SK-N-SH (cell line): ENCODE results near the gene SPTAN1. TPM values are rescaled to one million over a fixed set of nuclear protein-coding genes. Genes with fewer than 3 reads are reported as not detected.

Experiments
- CTCF ChIA-PET: fragments of 300-600, 350-600 bp; formaldehyde crosslinking; extraction: SDS; loops from one replicate; lab custom pipeline; 2021; lab: Yijun Ruan, JAX
- POLR2A ChIA-PET: fragments of 350-600 bp; sonication (Branson Sonifier 250); formaldehyde crosslinking; extraction: SDS; loops from one replicate; lab custom pipeline; 2020; ENCODE audit warnings: antibody characterized with exemption, inconsistent platforms; lab: Yijun Ruan, JAX
- DNase-seq: peaks from one replicate; pipeline ENCODE4 v3.0.0; 2012
- H2AFZ ChIP-seq: fragments of 200-600 bp; sonication (generic); 2 replicates; pipeline ENCODE4 v1.8.1; 2016; ENCODE audit warnings: antibody characterized with exemption, mild to moderate bottlenecking, low read depth
- H3F3A ChIP-seq: fragments of 200-600 bp; sonication (generic); replicated peaks from 2 replicates; pipeline ENCODE3; 2016; ENCODE audit warnings: antibody characterized with exemption, mild to moderate bottlenecking; ENCODE audit not compliant: insufficient read depth
- H3K27ac ChIP-seq, 2 experiments: fragments of 200-500 bp in 1 of 2; fragments of 200-600 bp in 1 of 2; sonication (Bioruptor generic) in 1 of 2; sonication (generic), shearing (Covaris generic) in 1 of 2; 2 replicates each; pipeline versions ENCODE4 v1.5.1 to v1.6.1; 2014 to 2016; ENCODE audit warnings: low read depth in 2 of 2, inconsistent platforms in 1 of 2, low read length in 1 of 2, mild to moderate bottlenecking in 1 of 2, mixed read lengths in 1 of 2
- H3K27me3 ChIP-seq: fragments of 200-600 bp; sonication (generic), shearing (Covaris generic); 2 replicates; pipeline ENCODE4 v1.6.1; 2016; ENCODE audit warnings: mixed run types; ENCODE audit not compliant: insufficient read depth
- H3K36me3 ChIP-seq, 2 experiments: fragments of 200-500 bp in 1 of 2; fragments of 200-600 bp in 1 of 2; sonication (Bioruptor generic) in 1 of 2; sonication (generic) in 1 of 2; replicated peaks in 1 of 2; 2 replicates each; pipeline versions ENCODE3 to v1.5.1; 2014 to 2016; ENCODE audit warnings: low read length in 1 of 2, mild to moderate bottlenecking in 1 of 2; ENCODE audit not compliant: insufficient read depth in 2 of 2, control insufficient read depth in 1 of 2
- H3K4me1 ChIP-seq, 2 experiments: fragments of 200-500 bp in 1 of 2; fragments of 200-600 bp in 1 of 2; sonication (Bioruptor generic) in 1 of 2; sonication (generic), shearing (Covaris generic) in 1 of 2; 2 replicates each; pipeline versions ENCODE4 v1.5.1 to v1.6.1; 2014 to 2016; ENCODE audit warnings: low read depth in 1 of 2, low read length in 1 of 2, mixed run types in 1 of 2; ENCODE audit not compliant: insufficient read depth in 2 of 2, control insufficient read depth in 1 of 2
- H3K4me2 ChIP-seq: fragments of 200-600 bp; sonication (generic), shearing (Covaris generic); 2 replicates; pipeline ENCODE4 v1.6.1; 2017; ENCODE audit warnings: mixed run types
- H3K4me3 ChIP-seq, 2 experiments: fragments of 200-500 bp in 1 of 2; fragments of 200-600 bp in 1 of 2; sonication (Bioruptor generic) in 1 of 2; sonication (generic), shearing (Covaris generic) in 1 of 2; 2 replicates each; pipeline versions ENCODE4 v1.5.1 to v1.8.1; 2014 to 2016; ENCODE audit warnings: low read depth in 2 of 2, inconsistent platforms in 1 of 2, low read length in 1 of 2, mild to moderate bottlenecking in 1 of 2, mixed read lengths in 1 of 2, moderate library complexity in 1 of 2
- H3K79me2 ChIP-seq: fragments of 200-600 bp; sonication (generic); 2 replicates; pipeline ENCODE4 v1.8.1; 2017; ENCODE audit warnings: mild to moderate bottlenecking; ENCODE audit not compliant: insufficient read depth
- H3K9ac ChIP-seq: fragments of 200-600 bp; sonication (generic); 2 replicates; pipeline ENCODE4 v1.6.1; 2017; ENCODE audit warnings: mixed run types
- H3K9me2 ChIP-seq: fragments of 200-600 bp; sonication (generic); 2 replicates; pipeline ENCODE4 v1.6.1; 2017; ENCODE audit warnings: mixed run types
- H3K9me3 ChIP-seq: fragments of 200-600 bp; sonication (generic); 2 replicates; pipeline ENCODE4 v1.6.1; 2017; ENCODE audit warnings: mixed run types, mild to moderate bottlenecking, moderate library complexity
- H4K20me1 ChIP-seq: fragments of 200-600 bp; sonication (generic); 2 replicates; pipeline ENCODE4 v1.6.1; 2017; ENCODE audit warnings: mild to moderate bottlenecking, mixed run types; ENCODE audit not compliant: insufficient read depth
- EZH2phosphoT487 ChIP-seq: fragments of 200-600 bp; sonication (generic); IDR thresholded peaks from 2 replicates; pipeline ENCODE4 v1.6.1; 2017; ENCODE audit warnings: low read depth, mixed run types, mild to moderate bottlenecking, antibody characterized with exemption, moderate library complexity, borderline replicate concordance
- FOSL2 ChIP-seq: IDR thresholded peaks from 2 replicates; pipeline ENCODE4 v1.4.0; 2012; ENCODE audit warnings: low read depth, mild to moderate bottlenecking, moderate library complexity, borderline replicate concordance
- FOXJ3 ChIP-seq: sonication (generic); formaldehyde crosslinking; IDR thresholded peaks from 2 replicates; pipeline ENCODE4 v1.5.1; 2020; ENCODE audit warnings: mild to moderate bottlenecking, missing genetic modification reagents
- GABPA ChIP-seq: IDR thresholded peaks from 2 replicates; pipeline ENCODE4 v1.4.0; 2012; ENCODE audit warnings: low read depth, mild to moderate bottlenecking
- MEF2A ChIP-seq: IDR thresholded peaks from 2 replicates; pipeline ENCODE4 v1.4.0; 2012; ENCODE audit warnings: low read depth, borderline replicate concordance
- RCOR1 ChIP-seq: fragments of 150-350 bp; IDR thresholded peaks from 2 replicates; pipeline ENCODE4 v1.6.1; 2017; ENCODE audit warnings: antibody characterized with exemption, low read length
- RFX5 ChIP-seq: IDR thresholded peaks from 2 replicates; pipeline ENCODE4 v1.6.1; 2012; ENCODE audit warnings: mild to moderate bottlenecking, improper control_type of control experiment, low read length
- RXRA ChIP-seq: IDR thresholded peaks from 2 replicates; pipeline ENCODE4 v1.4.0; 2012; ENCODE audit warnings: low read depth, mild to moderate bottlenecking, borderline replicate concordance
- TEAD4 ChIP-seq: IDR thresholded peaks from 2 replicates; pipeline ENCODE4 v1.4.0; 2012; ENCODE audit warnings: mild to moderate bottlenecking, borderline replicate concordance; ENCODE audit not compliant: insufficient read depth
- WGBS: methylation state at CpG from one replicate; pipeline ENCODE4 v1.1.6; 2017; ENCODE audit warnings: low lambda C conversion rate; 5-methylcytosine and 5-hydroxymethylcytosine counted together
- polyA plus RNA-seq, 3 experiments: library from polyadenylated mRNA; depleted of rRNA; stranded (reverse); fragments of >200 nt; gene quantifications; 2 replicates each; pipeline ENCODE4 v1.2.3, GENCODE V29; 2012
- TF ChIP-seq, protein P1 (sequence below): fragments of 150-350 bp; IDR thresholded peaks from 2 replicates; pipeline ENCODE4 v1.6.1; 2017; ENCODE audit warnings: antibody characterized with exemption, low read length, low read depth, borderline replicate concordance
- TF ChIP-seq, protein P2 (sequence below): IDR thresholded peaks from 2 replicates; pipeline ENCODE4; 2012

The SPTAN1 gene
- polyA plus RNA-seq, 1 of the 3 experiments (the other 2 are of a cell fraction): 177 TPM

DNA sequence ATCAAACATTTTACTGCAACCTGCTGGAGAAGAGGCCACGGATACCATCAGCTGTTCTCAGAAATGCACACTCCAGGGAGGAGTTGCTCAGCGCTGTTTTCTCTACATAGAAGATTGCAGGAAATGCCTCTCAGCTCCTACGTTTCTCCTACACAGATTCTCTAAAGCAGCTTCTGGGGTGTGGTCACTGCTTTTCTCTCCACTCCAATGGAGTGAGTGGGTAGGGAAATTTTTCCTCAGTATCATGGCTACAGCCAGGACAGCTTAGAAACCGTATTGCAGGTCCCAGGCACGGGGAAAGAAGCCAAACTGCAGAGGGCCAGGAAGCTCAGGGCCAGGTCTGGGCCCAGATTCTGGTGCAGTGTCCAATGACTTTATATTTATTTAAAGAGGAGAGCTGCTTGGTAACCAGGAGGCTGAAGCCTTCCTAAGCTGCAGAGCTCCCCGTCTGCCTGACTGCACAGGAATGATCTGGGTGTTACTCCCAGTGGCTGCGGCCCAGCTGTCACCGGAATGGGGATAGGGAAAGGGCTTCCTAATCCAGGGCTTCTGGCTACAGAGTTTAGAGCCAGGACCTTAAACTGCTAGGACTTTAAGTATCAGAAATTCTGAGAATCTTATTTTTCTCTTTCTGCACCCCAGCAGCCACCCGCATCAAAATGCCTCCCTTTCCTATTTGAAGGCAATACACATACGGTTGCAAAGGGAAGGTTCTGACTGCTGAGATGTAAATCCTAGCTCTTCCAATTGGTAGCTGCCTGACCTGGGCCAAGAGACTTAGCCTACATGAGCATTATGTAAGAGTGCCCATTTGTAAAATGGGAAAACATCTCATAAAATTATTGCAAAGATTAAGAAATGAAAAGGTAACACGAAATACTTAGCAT is 1.4 kb upstream of the SPTAN1 start:
- WGBS: 72% methylated on average over 8 of the region's 11 CpGs
- peaks cover 27% of the 10 kb centered on the region for H4K20me1 ChIP-seq
- H3K9me2 ChIP-seq: no peaks in the 10 kb centered on the region
- H3K36me3 ChIP-seq: peaks cover 0 to 3% of the 10 kb centered on the region in 2 experiments
- H3K27me3 ChIP-seq: no peaks in the 10 kb centered on the region
- DNase-seq: no peak
- ChIA-PET POLR2A (interaction anchor here (0.6 to 3.7 kb wide), 8 partner anchors 8 to 103 kb away, joined by 3 to 15 read pairs (median 4); partner anchors contain the start of gene GLE1), CTCF (interaction anchor here (0.9 to 2.7 kb wide), 9 partner anchors 10 to 189 kb away, joined by 3 to 10 read pairs (median 4); no protein-coding TSS in a partner anchor)
- H2AFZ ChIP-seq: peak overlapping the region; percentile 92
- peak overlapping the region; percentile 76 to 84 for H3K27ac ChIP-seq
- H3K4me2 ChIP-seq: peak overlapping the region; percentile 87
- peak overlapping the region; percentile 83 for H3K9ac ChIP-seq
- H3F3A ChIP-seq: peaks cover 29% of the 10 kb centered on the region
- peaks cover 29 to 33% of the 10 kb centered on the region in 2 experiments for H3K4me1 ChIP-seq
- no peak for TF ChIP-seq MEF2A
- no peak for TF ChIP-seq FOSL2
- TF ChIP-seq RXRA: no peak
- no peak for TF ChIP-seq FOXJ3 (CRISPR knock-in tag)
- no peak for TF ChIP-seq EZH2phosphoT487
- TF ChIP-seq TEAD4: no peak
- no peaks in the 10 kb centered on the region for H3K9me3 ChIP-seq
- peaks cover 36% of the 10 kb centered on the region for H3K79me2 ChIP-seq
- peak overlapping the region; percentile 72 to 92 for H3K4me3 ChIP-seq

DNA sequence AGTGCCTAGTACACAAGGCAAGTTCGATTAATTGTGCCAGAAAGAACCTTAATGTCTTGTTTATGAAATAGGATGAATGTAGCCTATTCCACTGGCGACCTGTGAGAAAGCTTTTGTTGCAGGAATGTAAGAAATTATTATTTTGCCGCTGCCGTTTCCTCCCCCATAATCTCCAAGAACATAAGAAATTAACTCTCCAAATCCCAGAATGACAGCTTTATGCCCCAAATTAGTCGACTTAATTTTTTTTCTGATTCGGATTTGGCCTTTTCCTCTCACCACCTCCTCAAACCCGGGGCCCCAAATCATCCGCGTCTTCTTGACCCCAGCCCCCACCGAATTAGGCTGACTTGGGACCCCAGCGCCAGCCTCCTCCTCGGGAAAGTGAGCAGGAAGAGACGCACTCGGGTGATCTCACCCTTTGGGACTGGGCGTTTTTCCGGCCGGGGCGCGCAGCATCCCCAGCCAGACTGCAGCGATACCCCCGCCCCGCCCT is 682 bp upstream of the SPTAN1 start:
- no peak for DNase-seq
- ChIA-PET CTCF (interaction anchor here (0.9 to 2.7 kb wide), 8 partner anchors 8 to 190 kb away, joined by 3 to 8 read pairs (median 4); no protein-coding TSS in a partner anchor), POLR2A (interaction anchor here (0.6 to 3.7 kb wide), 11 partner anchors 7 to 181 kb away, joined by 3 to 15 read pairs (median 3); partner anchors contain the start of genes GLE1 and URM1)
- Histone ChIP-seq H3K36me3 (peaks cover 3 to 8% of the 10 kb centered on the region in 2 experiments), H3K27ac (peak overlapping the region; percentile 76 to 84), H3K4me2 (peak overlapping the region; percentile 87), H3K27me3 (no peaks in the 10 kb centered on the region), H3K9ac (peak overlapping the region; percentile 83), H3K79me2 (peaks cover 42% of the 10 kb centered on the region), H3K4me3 (peak overlapping the region; percentile 72 to 92), H3F3A (peaks cover 34% of the 10 kb centered on the region), H3K4me1 (peaks cover 29 to 39% of the 10 kb centered on the region in 2 experiments), H4K20me1 (peaks cover 34% of the 10 kb centered on the region), H2AFZ (peak overlapping the region; percentile 92), H3K9me2 (no peaks in the 10 kb centered on the region), H3K9me3 (no peaks in the 10 kb centered on the region)
- WGBS: 6% methylated on average over 19 of the region's 22 CpGs
- TF ChIP-seq FOSL2 (peak; percentile 22; the same call in 1 of the 2 replicates), GABPA (peak; percentile 28; the same call in 1 of the 2 replicates), TEAD4 (0 out of 2 replicates have a peak, but pooled peaks have one; percentile 28), RCOR1 (no peak), RFX5 (0 out of 2 replicates have a peak, but pooled peaks have one; percentile 20)
- TF ChIP-seq, protein P1, sequence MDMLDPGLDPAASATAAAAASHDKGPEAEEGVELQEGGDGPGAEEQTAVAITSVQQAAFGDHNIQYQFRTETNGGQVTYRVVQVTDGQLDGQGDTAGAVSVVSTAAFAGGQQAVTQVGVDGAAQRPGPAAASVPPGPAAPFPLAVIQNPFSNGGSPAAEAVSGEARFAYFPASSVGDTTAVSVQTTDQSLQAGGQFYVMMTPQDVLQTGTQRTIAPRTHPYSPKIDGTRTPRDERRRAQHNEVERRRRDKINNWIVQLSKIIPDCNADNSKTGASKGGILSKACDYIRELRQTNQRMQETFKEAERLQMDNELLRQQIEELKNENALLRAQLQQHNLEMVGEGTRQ: no peak
- TF ChIP-seq, protein P2, sequence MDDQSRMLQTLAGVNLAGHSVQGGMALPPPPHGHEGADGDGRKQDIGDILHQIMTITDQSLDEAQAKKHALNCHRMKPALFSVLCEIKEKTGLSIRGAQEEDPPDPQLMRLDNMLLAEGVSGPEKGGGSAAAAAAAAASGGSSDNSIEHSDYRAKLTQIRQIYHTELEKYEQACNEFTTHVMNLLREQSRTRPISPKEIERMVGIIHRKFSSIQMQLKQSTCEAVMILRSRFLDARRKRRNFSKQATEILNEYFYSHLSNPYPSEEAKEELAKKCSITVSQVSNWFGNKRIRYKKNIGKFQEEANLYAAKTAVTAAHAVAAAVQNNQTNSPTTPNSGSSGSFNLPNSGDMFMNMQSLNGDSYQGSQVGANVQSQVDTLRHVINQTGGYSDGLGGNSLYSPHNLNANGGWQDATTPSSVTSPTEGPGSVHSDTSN: no peak
